Measurements from ENCODE around the gene TCN2. TPM values are rescaled to one million over a fixed set of nuclear protein-coding genes. Genes with fewer than 3 reads are reported as not detected.

The TCN2 gene
- total RNA-seq, 2 donors from 2014 or later = 28.7 to 38.2 TPM

DNA sequence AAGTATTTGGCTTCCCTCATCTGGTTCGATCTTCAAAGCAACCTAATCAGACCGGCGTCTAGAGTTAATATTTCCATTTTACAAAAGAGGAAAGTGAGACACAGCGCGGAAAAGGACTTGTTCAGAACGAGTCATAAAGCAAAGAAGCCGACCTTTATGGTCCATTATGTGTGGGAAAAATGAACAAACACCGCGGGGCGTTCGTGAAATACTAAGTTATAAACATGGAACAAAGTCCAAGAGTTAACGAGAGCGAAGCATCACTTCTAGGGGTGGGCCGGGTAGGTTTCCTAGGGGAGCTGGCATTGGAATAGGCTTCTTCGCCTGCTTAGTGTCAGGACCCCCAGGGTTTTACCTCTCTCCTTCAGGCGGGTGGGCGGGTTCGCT is 60.1 kb downstream of the TCN2 start:
- no peak for DNase-seq (ENCODE audit: low spot score)
- TF ChIP-seq, protein P1, sequence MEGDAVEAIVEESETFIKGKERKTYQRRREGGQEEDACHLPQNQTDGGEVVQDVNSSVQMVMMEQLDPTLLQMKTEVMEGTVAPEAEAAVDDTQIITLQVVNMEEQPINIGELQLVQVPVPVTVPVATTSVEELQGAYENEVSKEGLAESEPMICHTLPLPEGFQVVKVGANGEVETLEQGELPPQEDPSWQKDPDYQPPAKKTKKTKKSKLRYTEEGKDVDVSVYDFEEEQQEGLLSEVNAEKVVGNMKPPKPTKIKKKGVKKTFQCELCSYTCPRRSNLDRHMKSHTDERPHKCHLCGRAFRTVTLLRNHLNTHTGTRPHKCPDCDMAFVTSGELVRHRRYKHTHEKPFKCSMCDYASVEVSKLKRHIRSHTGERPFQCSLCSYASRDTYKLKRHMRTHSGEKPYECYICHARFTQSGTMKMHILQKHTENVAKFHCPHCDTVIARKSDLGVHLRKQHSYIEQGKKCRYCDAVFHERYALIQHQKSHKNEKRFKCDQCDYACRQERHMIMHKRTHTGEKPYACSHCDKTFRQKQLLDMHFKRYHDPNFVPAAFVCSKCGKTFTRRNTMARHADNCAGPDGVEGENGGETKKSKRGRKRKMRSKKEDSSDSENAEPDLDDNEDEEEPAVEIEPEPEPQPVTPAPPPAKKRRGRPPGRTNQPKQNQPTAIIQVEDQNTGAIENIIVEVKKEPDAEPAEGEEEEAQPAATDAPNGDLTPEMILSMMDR (IDR thresholded peaks at IDR 0.05) = no peak
- H3K4me1 ChIP-seq = peaks cover 0 to 15% of the 10 kb centered on the region in 2 donors
- H3K36me3 ChIP-seq = peaks cover 6% of the 10 kb centered on the region
- no peaks in the 10 kb centered on the region for H3K27me3 ChIP-seq
- H3K4me3 ChIP-seq = peak overlapping the region; percentile 59 to 90
- peak overlapping the region; percentile 30 to 70 for H3K27ac ChIP-seq
- H3K9me3 ChIP-seq = no peaks in the 10 kb centered on the region

- Histone ChIP-seq H3K27me3 (no peaks in the 10 kb centered on the region), H3K27ac (peak within 1 kb of the TSS; percentile 30 to 70), H3K36me3 (peaks cover 6% of the 10 kb centered on the region), H3K4me1 (peaks cover 0 to 15% of the 10 kb centered on the region in 2 donors), H3K9me3 (no peaks in the 10 kb centered on the region), H3K4me3 (peak within 1 kb of the TSS; percentile 59 to 90)
- TF ChIP-seq, protein P1 (IDR thresholded peaks at IDR 0.05) = peak; percentile 14 to 44
- DNase-seq (ENCODE audit: low spot score) = peak; percentile 95
Observed at GRCh38 chr22:30667494-30668385, 60.8 kb downstream of the TCN2 start, which contains the start of gene DUSP18. DUSP18 (minus strand) TSS chr22:30667875; CDS start chr22:30664003, 3,872 bp downstream.

- Histone ChIP-seq H3K4me1 (peaks cover 0 to 15% of the 10 kb centered on the region in 2 donors), H3K27ac (peak overlapping the region in 1 of 2 donors; percentile 70), H3K27me3 (no peaks in the 10 kb centered on the region), H3K4me3 (peak overlapping the region; percentile 59 to 90), H3K36me3 (peaks cover 3% of the 10 kb centered on the region), H3K9me3 (no peaks in the 10 kb centered on the region)
- no peak for DNase-seq (ENCODE audit: low spot score)
- TF ChIP-seq, protein P1 (IDR thresholded peaks at IDR 0.05) = no peak
Observed at GRCh38 chr22:30668386-30668710, 61.4 kb downstream of the TCN2 start.

DNA sequence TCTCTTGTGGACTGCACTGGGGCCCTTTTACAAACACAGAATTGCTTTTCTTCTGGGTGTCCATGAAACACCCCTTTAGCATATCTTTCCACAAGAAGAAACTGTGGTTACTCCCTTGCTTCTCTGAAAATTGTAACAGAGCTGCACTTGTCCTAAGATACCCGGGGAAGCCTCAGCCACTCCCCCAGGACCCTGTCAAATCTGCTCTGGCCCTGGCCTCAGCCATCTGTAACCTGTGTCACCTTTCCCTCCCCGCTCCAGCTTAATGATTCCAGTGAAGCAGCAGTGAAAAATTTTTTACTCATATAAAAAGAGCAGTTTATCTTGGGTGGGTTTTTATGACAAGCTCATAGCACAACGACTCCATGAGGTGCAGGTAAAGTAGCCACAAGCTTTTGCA is 64.1 kb downstream of the TCN2 start:
- Histone ChIP-seq H3K27me3 (no peaks in the 10 kb centered on the region), H3K27ac (no peak overlapping the region), H3K36me3 (no peaks in the 10 kb centered on the region), H3K4me1 (peaks cover 0 to 15% of the 10 kb centered on the region in 2 donors), H3K9me3 (no peaks in the 10 kb centered on the region), H3K4me3 (no peak overlapping the region)
- TF ChIP-seq, protein P1 (IDR thresholded peaks at IDR 0.05) = no peak
- no peak for DNase-seq (ENCODE audit: low spot score)

DNA sequence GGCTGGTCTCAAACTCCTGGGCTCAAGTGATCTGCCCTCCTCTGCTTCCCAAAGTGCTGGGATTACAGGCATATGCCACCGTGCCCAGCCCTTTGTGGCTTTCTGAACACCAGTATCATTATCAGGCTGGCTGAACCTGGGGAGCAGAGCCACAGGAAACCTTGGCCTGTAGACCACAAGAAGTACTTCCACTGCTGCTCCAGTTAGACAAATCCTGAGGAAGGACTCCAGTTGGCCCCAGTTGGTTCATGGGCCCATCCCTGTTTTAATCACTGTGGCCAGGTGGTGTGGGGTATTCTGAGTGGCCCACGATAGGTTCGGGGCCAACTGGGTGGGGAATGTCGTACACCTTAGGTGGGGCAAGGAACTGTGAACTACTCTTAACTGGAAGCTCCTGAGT is 66.2 kb downstream of the TCN2 start:
- no peak for DNase-seq (ENCODE audit: low spot score)
- no peak overlapping the region for H3K27ac ChIP-seq
- TF ChIP-seq, protein P1 (IDR thresholded peaks at IDR 0.05) = no peak
- no peaks in the 10 kb centered on the region for H3K9me3 ChIP-seq
- H3K4me3 ChIP-seq = no peak overlapping the region
- no peaks in the 10 kb centered on the region for H3K36me3 ChIP-seq
- H3K27me3 ChIP-seq = no peaks in the 10 kb centered on the region
- H3K4me1 ChIP-seq = peaks cover 0 to 4% of the 10 kb centered on the region in 2 donors
